Lower lobe of right lung (tissue), 2 donors: Measurements from ENCODE around the gene RUNX3. TPM values are rescaled to one million over a fixed set of nuclear protein-coding genes. Genes with fewer than 3 reads are reported as not detected.

Experiments
- ATAC-seq, 2 donors: fragments of 200-7000 bp; cut with Tn5 transposase; one replicate each; pipeline ENCODE4 v1.9.1; 2020 to 2022; ENCODE audit warnings: mild to moderate bottlenecking in 2 of 2, moderate library complexity in 2 of 2
- DNase-seq: peaks from one replicate; pipeline ENCODE4 v3.0.0-alpha.2; 2020
- H3K27ac ChIP-seq: fragments of 200-600 bp; one replicate; pipeline ENCODE4 v1.8.0; 2022
- H3K27me3 ChIP-seq: fragments of 200-600 bp; one replicate; pipeline ENCODE4 v1.8.0; 2022; ENCODE audit warnings: low read depth
- H3K36me3 ChIP-seq: fragments of 200-600 bp; one replicate; pipeline ENCODE4 v1.8.0; 2022; ENCODE audit warnings: mild to moderate bottlenecking
- H3K4me1 ChIP-seq: fragments of 200-600 bp; one replicate; pipeline ENCODE4 v1.8.0; 2022
- H3K4me3 ChIP-seq: fragments of 200-600 bp; one replicate; pipeline ENCODE4 v1.8.0; 2022; ENCODE audit warnings: mild to moderate bottlenecking
- H3K9me3 ChIP-seq: fragments of 200-600 bp; one replicate; pipeline ENCODE4 v1.8.0; 2022
- CTCF ChIP-seq: fragments of 200-600 bp; IDR thresholded peaks from one replicate; pipeline ENCODE4 v1.8.0; 2022; ENCODE audit warnings: antibody characterized with exemption, mild to moderate bottlenecking
- intact Hi-C: fragments of 100-400 bp; cut with DNase I; formaldehyde crosslinking; loops from one replicate; pipeline ENCODE4 v1.11.0; 2022
- total RNA-seq: library from RNA; stranded (reverse); fragmentation: NEBNext Ultra II Directional; extraction: Animal tissue kit (Norgen Biotek cat#: 25700); gene quantifications from one replicate; pipeline ENCODE4 v1.2.1, GENCODE V29; 2021
- donor health status: DM: no; HTN: yes; CAD: no; lungs with severe emphysema.

Gene RUNX3
- total RNA-seq, 1 donor from 2014 or later, result 13.1 TPM

GRCh38 chr1:24957808-24958752 lies 28.0 kb upstream of the RUNX3 start:
- ATAC-seq, result no peak
- H3K27ac ChIP-seq, result no peak overlapping the region
- H3K4me3 ChIP-seq, result no peak overlapping the region
- H3K36me3 ChIP-seq, result no peaks in the 10 kb centered on the region
- H3K27me3 ChIP-seq, result no peaks in the 10 kb centered on the region
- no peak for TF ChIP-seq CTCF
- H3K9me3 ChIP-seq, result no peaks in the 10 kb centered on the region
- no peak for DNase-seq
- H3K4me1 ChIP-seq, result no peaks in the 10 kb centered on the region
- intact Hi-C loops, result no loop called here

- H3K4me3 ChIP-seq, result no peak overlapping the region
- TF ChIP-seq CTCF, result no peak
- H3K36me3 ChIP-seq, result no peaks in the 10 kb centered on the region
- H3K9me3 ChIP-seq, result no peaks in the 10 kb centered on the region
- no peak for DNase-seq
- intact Hi-C loops, result no loop called here
- no peaks in the 10 kb centered on the region for H3K4me1 ChIP-seq
- H3K27ac ChIP-seq, result no peak overlapping the region
- H3K27me3 ChIP-seq, result no peaks in the 10 kb centered on the region
- ATAC-seq, result no peak
These were observed 27.1 kb upstream of the RUNX3 start for GRCh38 chr1:24957016-24957807.

- Histone ChIP-seq H3K9me3 (no peaks in the 10 kb centered on the region), H3K4me1 (no peaks in the 10 kb centered on the region), H3K27ac (no peak overlapping the region), H3K27me3 (no peaks in the 10 kb centered on the region), H3K4me3 (no peak overlapping the region), H3K36me3 (no peaks in the 10 kb centered on the region)
- ATAC-seq, result no peak
- intact Hi-C loops, result no loop called here
- TF ChIP-seq CTCF, result no peak
- no peak for DNase-seq
These were observed 25.8 kb upstream of the RUNX3 start for GRCh38 chr1:24955779-24956365.

GRCh38 chr1:24955161-24955560 lies 25.1 kb upstream of the RUNX3 start:
- TF ChIP-seq CTCF, result no peak
- Histone ChIP-seq H3K9me3 (no peaks in the 10 kb centered on the region), H3K4me1 (no peaks in the 10 kb centered on the region), H3K27me3 (no peaks in the 10 kb centered on the region), H3K4me3 (no peak overlapping the region), H3K27ac (no peak overlapping the region), H3K36me3 (no peaks in the 10 kb centered on the region)
- no peak for ATAC-seq
- intact Hi-C loops, result no loop called here
- no peak for DNase-seq

GRCh38 chr1:24954631-24955030 lies 24.6 kb upstream of the RUNX3 start:
- Histone ChIP-seq H3K27me3 (no peaks in the 10 kb centered on the region), H3K36me3 (no peaks in the 10 kb centered on the region), H3K9me3 (no peaks in the 10 kb centered on the region), H3K4me1 (no peaks in the 10 kb centered on the region), H3K27ac (no peak overlapping the region), H3K4me3 (no peak overlapping the region)
- ATAC-seq (no peak), DNase-seq (no peak)
- TF ChIP-seq CTCF, result no peak
- intact Hi-C loops, result no loop called here
